NCI-H526 treated with DMSO at 0.1 percent for 48 hours (cell line): Measurements from ENCODE around the gene LRRC73.
"Not testable (repeated sequence)": the region's sequence is repeated elsewhere in the genome, so short reads cannot be mapped to it uniquely, and the experiment has no call there.

ENCODE experiments used
- DNase-seq: peaks from one replicate; lab custom pipeline; 2025; lab: John Stamatoyannopoulos, UW

LRRC73 gene

GRCh38 chr6:43510827-43511163, 649 bp upstream of the LRRC73 start:
- DNase-seq, result no peak

GRCh38 chr6:43509142-43509983, 783 bp downstream of the LRRC73 start:
- DNase-seq, result no peak

- no peak for DNase-seq
Observed at GRCh38 chr6:43508481-43509141, 1.5 kb downstream of the LRRC73 start.

- peak; percentile 18 for DNase-seq
Observed at GRCh38 chr6:43506667-43507471, 3.3 kb downstream of the LRRC73 start.

GRCh38 chr6:43506171-43506570, 4.0 kb downstream of the LRRC73 start:
- no peak for DNase-seq

GRCh38 chr6:43505718-43506117, 4.4 kb downstream of the LRRC73 start:
- no peak for DNase-seq

- DNase-seq, result no peak
Observed at GRCh38 chr6:43504756-43505593, 5.2 kb downstream of the LRRC73 start.

GRCh38 chr6:43503443-43503842, 6.7 kb downstream of the LRRC73 start:
- no peak for DNase-seq

GRCh38 chr6:43502666-43503065, 7.5 kb downstream of the LRRC73 start:
- DNase-seq, result no peak

GRCh38 chr6:43500921-43501320, 9.2 kb downstream of the LRRC73 start:
- DNase-seq, result no peak

GRCh38 chr6:43499028-43499815, 10.9 kb downstream of the LRRC73 start:
- DNase-seq, result no peak

- DNase-seq, result not testable (repeated sequence)
Observed at GRCh38 chr6:43498291-43498690, 11.9 kb downstream of the LRRC73 start.

- DNase-seq, result no peak
Observed at GRCh38 chr6:43497689-43498088, 12.5 kb downstream of the LRRC73 start.

GRCh38 chr6:43497129-43497396, 13.1 kb downstream of the LRRC73 start:
- no peak for DNase-seq

- no peak for DNase-seq
Observed at GRCh38 chr6:43496370-43497128, 13.6 kb downstream of the LRRC73 start.

- DNase-seq, result no peak
Observed at GRCh38 chr6:43495409-43495941, 14.7 kb downstream of the LRRC73 start.

- DNase-seq, result no peak
Observed at GRCh38 chr6:43494766-43495165, 15.4 kb downstream of the LRRC73 start.

GRCh38 chr6:43494321-43494720, 15.8 kb downstream of the LRRC73 start:
- no peak for DNase-seq

- DNase-seq, result no peak
Observed at GRCh38 chr6:43493833-43494232, 16.3 kb downstream of the LRRC73 start.

- DNase-seq, result no peak
Observed at GRCh38 chr6:43493230-43493629, 16.9 kb downstream of the LRRC73 start.
